Measurements from ENCODE around the gene PRKACA. TPM values are rescaled to one million over a fixed set of nuclear protein-coding genes. Genes with fewer than 3 reads are reported as not detected.

The PRKACA gene
- total and polyA plus RNA-seq, 2 donors (not counting 1 experiment from before 2014, with no cell fraction given): 43.6 to 67.4 TPM

- H2AFZ ChIP-seq (ENCODE audit: low read length): no peak overlapping the region
- peaks cover 19% of the 10 kb centered on the region for H3K36me3 ChIP-seq (ENCODE audit: control insufficient read depth, insufficient read depth, low read length)
- no peaks in the 10 kb centered on the region for H3K79me2 ChIP-seq (ENCODE audit: control insufficient read depth, insufficient read depth, low read length)
- no peaks in the 10 kb centered on the region for H3K9me3 ChIP-seq (ENCODE audit: control insufficient read depth, insufficient read depth, low read depth, low read length)
- DNase-seq (ENCODE audit: low read depth in 2 of 2): no peak
- no peak overlapping the region for H3K4me3 ChIP-seq (replicated peaks in 1 of 4; ENCODE audit: control extremely low read depth in 1 of 4, insufficient read depth in 1 of 4, low read depth in 3 of 4, low read length in 4 of 4)
- TF ChIP-seq EZH2 (IDR thresholded peaks at IDR 0.05; ENCODE audit: low read length, missing control alignments) (no peak), CTCF (conservative IDR thresholded peaks at IDR 0.05 in 1 of 2, IDR thresholded peaks at IDR 0.05 in 1 of 2; ENCODE audit: low read depth in 1 of 2, low read length in 2 of 2) (peak; percentile 11 to 29)
- no peak overlapping the region for H3K9ac ChIP-seq (ENCODE audit: insufficient read depth, low read length)
- H3K27me3 ChIP-seq (ENCODE audit: control insufficient read depth, insufficient read depth, low read length): no peaks in the 10 kb centered on the region
- H4K20me1 ChIP-seq (ENCODE audit: control insufficient read depth, extremely low read depth, insufficient read depth, low read length): no peaks in the 10 kb centered on the region
- no peak overlapping the region for H3K27ac ChIP-seq (ENCODE audit: insufficient read depth, low read length)
- H3K4me2 ChIP-seq (ENCODE audit: extremely low read depth, insufficient read depth, low read length): no peak overlapping the region
- no peaks in the 10 kb centered on the region for H3K4me1 ChIP-seq (ENCODE audit: control insufficient read depth, extremely low read depth, insufficient read depth, low read length)
Observed at GRCh38 chr19:14097532-14098151, 19.9 kb downstream of the PRKACA start.

GRCh38 chr19:14096272-14096992 lies 21.1 kb downstream of the PRKACA start:
- H4K20me1 ChIP-seq (ENCODE audit: control insufficient read depth, extremely low read depth, insufficient read depth, low read length): no peaks in the 10 kb centered on the region
- H3K4me3 ChIP-seq (replicated peaks in 1 of 4; ENCODE audit: control extremely low read depth in 1 of 4, insufficient read depth in 1 of 4, low read depth in 3 of 4, low read length in 4 of 4): no peak overlapping the region
- no peaks in the 10 kb centered on the region for H3K79me2 ChIP-seq (ENCODE audit: control insufficient read depth, insufficient read depth, low read length)
- H3K9ac ChIP-seq (ENCODE audit: insufficient read depth, low read length): no peak overlapping the region
- no peaks in the 10 kb centered on the region for H3K9me3 ChIP-seq (ENCODE audit: control insufficient read depth, insufficient read depth, low read depth, low read length)
- no peak for DNase-seq (ENCODE audit: low read depth in 2 of 2)
- H3K4me2 ChIP-seq (ENCODE audit: extremely low read depth, insufficient read depth, low read length): no peak overlapping the region
- H3K27ac ChIP-seq (ENCODE audit: insufficient read depth, low read length): no peak overlapping the region
- peaks cover 2% of the 10 kb centered on the region for H3K4me1 ChIP-seq (ENCODE audit: control insufficient read depth, extremely low read depth, insufficient read depth, low read length)
- no peaks in the 10 kb centered on the region for H3K27me3 ChIP-seq (ENCODE audit: control insufficient read depth, insufficient read depth, low read length)
- peaks cover 16% of the 10 kb centered on the region for H3K36me3 ChIP-seq (ENCODE audit: control insufficient read depth, insufficient read depth, low read length)
- no peak for TF ChIP-seq EZH2 (IDR thresholded peaks at IDR 0.05; ENCODE audit: low read length, missing control alignments)
- no peak for TF ChIP-seq CTCF (conservative IDR thresholded peaks at IDR 0.05 in 1 of 2, IDR thresholded peaks at IDR 0.05 in 1 of 2; ENCODE audit: low read depth in 1 of 2, low read length in 2 of 2)
- H2AFZ ChIP-seq (ENCODE audit: low read length): no peak overlapping the region

- Histone ChIP-seq H3K9ac (ENCODE audit: insufficient read depth, low read length) (no peak overlapping the region), H3K27ac (ENCODE audit: insufficient read depth, low read length) (no peak overlapping the region), H3K4me3 (replicated peaks in 1 of 4; ENCODE audit: control extremely low read depth in 1 of 4, insufficient read depth in 1 of 4, low read depth in 3 of 4, low read length in 4 of 4) (no peak overlapping the region), H4K20me1 (ENCODE audit: control insufficient read depth, extremely low read depth, insufficient read depth, low read length) (no peaks in the 10 kb centered on the region), H3K79me2 (ENCODE audit: control insufficient read depth, insufficient read depth, low read length) (no peaks in the 10 kb centered on the region), H3K4me2 (ENCODE audit: extremely low read depth, insufficient read depth, low read length) (no peak overlapping the region), H3K36me3 (ENCODE audit: control insufficient read depth, insufficient read depth, low read length) (peaks cover 14% of the 10 kb centered on the region), H2AFZ (ENCODE audit: low read length) (no peak overlapping the region), H3K4me1 (ENCODE audit: control insufficient read depth, extremely low read depth, insufficient read depth, low read length) (peaks cover 2% of the 10 kb centered on the region), H3K27me3 (ENCODE audit: control insufficient read depth, insufficient read depth, low read length) (no peaks in the 10 kb centered on the region), H3K9me3 (ENCODE audit: control insufficient read depth, insufficient read depth, low read depth, low read length) (no peaks in the 10 kb centered on the region)
- TF ChIP-seq EZH2 (IDR thresholded peaks at IDR 0.05; ENCODE audit: low read length, missing control alignments) (no peak), CTCF (conservative IDR thresholded peaks at IDR 0.05 in 1 of 2, IDR thresholded peaks at IDR 0.05 in 1 of 2; ENCODE audit: low read depth in 1 of 2, low read length in 2 of 2) (no peak)
- DNase-seq (ENCODE audit: low read depth in 2 of 2): no peak
Observed at GRCh38 chr19:14094854-14095253, 22.7 kb downstream of the PRKACA start.

Data from fibroblast of lung (primary cell).